Naive thymus-derived CD8-positive, alpha-beta T cell (primary cell): Measurements from ENCODE around the gene TRAPPC6A. TPM values are rescaled to one million over a fixed set of nuclear protein-coding genes. Genes with fewer than 3 reads are reported as not detected.

Source experiments
- ATAC-seq, 2 donors: fragments of 150-1000 bp; cut with Tn5 transposase in 1 of 2; sonication (Bioruptor Pico), chemical (Tn5 transposase) in 1 of 2; 1 replicate in 1 of 2; 2 replicates in 1 of 2; pipeline ENCODE4 v1.10.0; 2021; ENCODE audit warnings: mild to moderate bottlenecking in 2 of 2, moderate library complexity in 2 of 2
- POLR2A ChIA-PET: fragments of 350-600 bp; sonication (Branson Sonifier 250); formaldehyde crosslinking; loops from one replicate; lab custom pipeline; 2021; ENCODE audit warnings: antibody characterized with exemption; lab: Charles Lee
- DNase-seq, 10 donors: peaks; one replicate each; pipeline versions ENCODE4 v3.0.0 to v3.0.0-alpha.2; 2020 to 2022
- H3K27ac Mint-ChIP-seq, 10 donors: one replicate each; pipeline ENCODE4 v1.8.0; 2020 to 2022; ENCODE audit warnings: mild to moderate bottlenecking in 10 of 10, mixed read lengths in 10 of 10, moderate library complexity in 4 of 10, inconsistent platforms in 1 of 10
- H3K27me3 Mint-ChIP-seq, 5 donors: one replicate each; pipeline ENCODE4 v1.8.0; 2021 to 2022; ENCODE audit warnings: mixed read lengths in 5 of 5
- H3K36me3 Mint-ChIP-seq, 3 donors: one replicate each; pipeline ENCODE4 v1.8.0; 2020 to 2022; ENCODE audit warnings: mixed read lengths in 3 of 3, mild to moderate bottlenecking in 2 of 3, inconsistent platforms in 1 of 3
- H3K4me1 Mint-ChIP-seq, 4 donors: one replicate each; pipeline ENCODE4 v1.8.0; 2021 to 2022; ENCODE audit warnings: mixed read lengths in 4 of 4
- H3K4me3 Mint-ChIP-seq, 10 donors: one replicate each; pipeline ENCODE4 v1.8.0; 2020 to 2022; ENCODE audit warnings: mild to moderate bottlenecking in 10 of 10, mixed read lengths in 10 of 10, moderate library complexity in 6 of 10, inconsistent platforms in 1 of 10
- H3K9me3 Mint-ChIP-seq, 9 donors: one replicate each; pipeline ENCODE4 v1.8.0; 2020 to 2022; ENCODE audit warnings: mixed read lengths in 9 of 9, mild to moderate bottlenecking in 3 of 9, inconsistent platforms in 1 of 9, moderate library complexity in 1 of 9
- polyA plus RNA-seq, 3 donors: library from polyadenylated mRNA; unstranded; fragments of 300-500 nt; fragmentation: Illumina TruSeq; gene quantifications; one replicate each; pipeline ENCODE4 v1.2.3, GENCODE V29; 2021
- total RNA-seq, 8 experiments: library from RNA in 2 of 8; stranded (reverse) in 2 of 8; gene quantifications; one replicate each; pipeline ENCODE4 v1.2.3 and lab custom pipeline; 2021 to 2026

TRAPPC6A gene
- total and polyA plus RNA-seq, 5 experiments from 2014 or later: 48.5 to 193 (median 149) TPM

GRCh38 chr19:45130888-45131615 lies 47.0 kb downstream of the TRAPPC6A start:
- Mint-ChIP-seq H3K27me3 (no peaks in the 10 kb centered on the region), H3K4me1 (peaks cover 3 to 19% (median 9%) of the 10 kb centered on the region in 4 donors), H3K36me3 (peaks cover 0 to 10% (median 0%) of the 10 kb centered on the region in 3 donors), H3K27ac (peak overlapping the region in 2 of 10 donors; percentile 40 to 79), H3K4me3 (no peak overlapping the region), H3K9me3 (no peaks in the 10 kb centered on the region)
- no peak for ATAC-seq
- POLR2A ChIA-PET: no interaction called here
- DNase-seq: peak in 1 of 10 donors; percentile 60

- H3K9me3 Mint-ChIP-seq: no peaks in the 10 kb centered on the region
- ATAC-seq: no peak
- H3K4me3 Mint-ChIP-seq: no peak overlapping the region
- no peak overlapping the region for H3K27ac Mint-ChIP-seq
- H3K27me3 Mint-ChIP-seq: no peaks in the 10 kb centered on the region
- DNase-seq: peak in 1 of 10 donors; percentile 51
- H3K4me1 Mint-ChIP-seq: peaks cover 8 to 22% (median 15%) of the 10 kb centered on the region in 4 donors
- H3K36me3 Mint-ChIP-seq: peaks cover 0 to 10% (median 0%) of the 10 kb centered on the region in 3 donors
- POLR2A ChIA-PET: no interaction called here
Observed at GRCh38 chr19:45130236-45130635, 47.8 kb downstream of the TRAPPC6A start.

GRCh38 chr19:45128806-45129205 lies 49.2 kb downstream of the TRAPPC6A start:
- H3K27me3 Mint-ChIP-seq: no peaks in the 10 kb centered on the region
- H3K27ac Mint-ChIP-seq: no peak overlapping the region
- H3K9me3 Mint-ChIP-seq: no peaks in the 10 kb centered on the region
- H3K36me3 Mint-ChIP-seq: peaks cover 0 to 9% (median 0%) of the 10 kb centered on the region in 3 donors
- no peak overlapping the region for H3K4me3 Mint-ChIP-seq
- peaks cover 11 to 25% (median 18%) of the 10 kb centered on the region in 4 donors for H3K4me1 Mint-ChIP-seq
- ATAC-seq (no peak), DNase-seq (no peak)
- POLR2A ChIA-PET: no interaction called here

- Mint-ChIP-seq H3K27ac (peak overlapping the region in 3 of 10 donors; percentile 5 to 31 (median 17)), H3K4me1 (peaks cover 12 to 25% (median 19%) of the 10 kb centered on the region in 4 donors), H3K36me3 (peaks cover 0 to 9% (median 0%) of the 10 kb centered on the region in 3 donors), H3K9me3 (no peaks in the 10 kb centered on the region), H3K4me3 (no peak overlapping the region), H3K27me3 (no peaks in the 10 kb centered on the region)
- DNase-seq (no peak), ATAC-seq (no peak)
- POLR2A ChIA-PET: interaction anchor here (0.7 kb wide), 1 partner anchor 54 kb away, joined by 4 read pairs; no protein-coding TSS in a partner anchor
Observed at GRCh38 chr19:45128146-45128545, 49.9 kb downstream of the TRAPPC6A start.

GRCh38 chr19:45126654-45127053 lies 51.4 kb downstream of the TRAPPC6A start:
- no peaks in the 10 kb centered on the region for H3K9me3 Mint-ChIP-seq
- no peak overlapping the region for H3K27ac Mint-ChIP-seq
- no peaks in the 10 kb centered on the region for H3K27me3 Mint-ChIP-seq
- POLR2A ChIA-PET: interaction anchor here (0.7 to 1.0 kb wide), 2 partner anchors 33 to 135 kb away, joined by 3 to 6 read pairs; partner anchors contain the start of gene PPP1R37
- DNase-seq: no peak
- ATAC-seq: no peak
- peaks cover 18 to 36% (median 30%) of the 10 kb centered on the region in 4 donors for H3K4me1 Mint-ChIP-seq
- H3K36me3 Mint-ChIP-seq: peaks cover 0 to 9% (median 0%) of the 10 kb centered on the region in 3 donors
- no peak overlapping the region for H3K4me3 Mint-ChIP-seq

GRCh38 chr19:45125975-45126493 lies 52.0 kb downstream of the TRAPPC6A start:
- Mint-ChIP-seq H3K36me3 (peaks cover 0 to 9% (median 0%) of the 10 kb centered on the region in 3 donors), H3K9me3 (no peaks in the 10 kb centered on the region), H3K27ac (peak overlapping the region in 1 of 10 donors; percentile 9), H3K4me3 (no peak overlapping the region), H3K4me1 (peaks cover 21 to 43% (median 36%) of the 10 kb centered on the region in 4 donors), H3K27me3 (no peaks in the 10 kb centered on the region)
- peak; percentile 94 to 95 for ATAC-seq
- POLR2A ChIA-PET: interaction anchor here (0.9 to 1.6 kb wide), 4 partner anchors 10 to 34 kb away, joined by 3 to 8 read pairs (median 3); partner anchors contain the start of gene PPP1R37
- peak; percentile 45 to 81 (median 62) for DNase-seq

- Mint-ChIP-seq H3K36me3 (peaks cover 0 to 9% (median 0%) of the 10 kb centered on the region in 3 donors), H3K27me3 (no peaks in the 10 kb centered on the region), H3K27ac (no peak overlapping the region), H3K4me3 (no peak overlapping the region), H3K4me1 (peaks cover 23 to 49% (median 43%) of the 10 kb centered on the region in 4 donors), H3K9me3 (no peaks in the 10 kb centered on the region)
- DNase-seq (no peak), ATAC-seq (no peak)
- POLR2A ChIA-PET: interaction anchor here (0.9 to 1.6 kb wide), 3 partner anchors 10 to 33 kb away, joined by 3 to 8 read pairs (median 3); no protein-coding TSS in a partner anchor
Observed at GRCh38 chr19:45125360-45125759, 52.7 kb downstream of the TRAPPC6A start.

GRCh38 chr19:45124021-45124420 lies 54.0 kb downstream of the TRAPPC6A start:
- ATAC-seq (no peak), DNase-seq (no peak)
- Mint-ChIP-seq H3K4me1 (peaks cover 27 to 60% (median 56%) of the 10 kb centered on the region in 4 donors), H3K9me3 (no peaks in the 10 kb centered on the region), H3K4me3 (no peak overlapping the region), H3K36me3 (peaks cover 0 to 9% (median 0%) of the 10 kb centered on the region in 3 donors), H3K27me3 (no peaks in the 10 kb centered on the region), H3K27ac (peak overlapping the region in 5 of 10 donors; percentile 3 to 74 (median 60))
- POLR2A ChIA-PET: no interaction called here

- Mint-ChIP-seq H3K4me3 (no peak overlapping the region), H3K27me3 (no peaks in the 10 kb centered on the region), H3K36me3 (peaks cover 0 to 9% (median 0%) of the 10 kb centered on the region in 3 donors), H3K9me3 (no peaks in the 10 kb centered on the region), H3K4me1 (peaks cover 30 to 66% (median 62%) of the 10 kb centered on the region in 4 donors), H3K27ac (peak overlapping the region in 2 of 10 donors; percentile 60 to 74)
- POLR2A ChIA-PET: no interaction called here
- no peak for ATAC-seq
- DNase-seq: no peak
Observed at GRCh38 chr19:45123440-45123850, 54.6 kb downstream of the TRAPPC6A start.

- H3K4me1 Mint-ChIP-seq: peaks cover 31 to 72% (median 68%) of the 10 kb centered on the region in 4 donors
- no peaks in the 10 kb centered on the region for H3K27me3 Mint-ChIP-seq
- ATAC-seq (no peak), DNase-seq (no peak)
- peak overlapping the region in 1 of 10 donors; percentile 19 for H3K4me3 Mint-ChIP-seq
- H3K27ac Mint-ChIP-seq: peak overlapping the region in 3 of 10 donors; percentile 27 to 91 (median 81)
- H3K36me3 Mint-ChIP-seq: peaks cover 0 to 6% (median 0%) of the 10 kb centered on the region in 3 donors
- H3K9me3 Mint-ChIP-seq: no peaks in the 10 kb centered on the region
- POLR2A ChIA-PET: no interaction called here
Observed at GRCh38 chr19:45122832-45123231, 55.2 kb downstream of the TRAPPC6A start.

GRCh38 chr19:45121827-45122345 lies 56.2 kb downstream of the TRAPPC6A start:
- Mint-ChIP-seq H3K36me3 (peaks cover 0 to 3% (median 0%) of the 10 kb centered on the region in 3 donors), H3K27ac (peak overlapping the region in 9 of 10 donors; percentile 29 to 91 (median 73)), H3K4me1 (peaks cover 36 to 81% (median 77%) of the 10 kb centered on the region in 4 donors), H3K9me3 (no peaks in the 10 kb centered on the region), H3K4me3 (peak overlapping the region in 7 of 10 donors; percentile 32 to 81 (median 53)), H3K27me3 (no peaks in the 10 kb centered on the region)
- no peak for DNase-seq
- POLR2A ChIA-PET: interaction anchor here (1.1 kb wide), 1 partner anchor 20 kb away, joined by 3 read pairs; no protein-coding TSS in a partner anchor
- ATAC-seq: no peak

- POLR2A ChIA-PET: no interaction called here
- H3K27ac Mint-ChIP-seq: peak overlapping the region in 7 of 10 donors; percentile 35 to 85 (median 82)
- peak overlapping the region in 9 of 10 donors; percentile 36 to 82 (median 70) for H3K4me3 Mint-ChIP-seq
- no peak for ATAC-seq
- DNase-seq: peak in 3 of 10 donors; percentile 6 to 19 (median 7)
- peaks cover 0 to 3% (median 0%) of the 10 kb centered on the region in 3 donors for H3K36me3 Mint-ChIP-seq
- H3K27me3 Mint-ChIP-seq: no peaks in the 10 kb centered on the region
- no peaks in the 10 kb centered on the region for H3K9me3 Mint-ChIP-seq
- peaks cover 37 to 87% (median 82%) of the 10 kb centered on the region in 4 donors for H3K4me1 Mint-ChIP-seq
Observed at GRCh38 chr19:45119582-45119981, 58.5 kb downstream of the TRAPPC6A start.
